Amniotic epithelial cell (primary cell): ENCODE data around the gene RSRC1.
"Not testable (repeated sequence)": the region's sequence is repeated elsewhere in the genome, so short reads cannot be mapped to it uniquely, and the experiment has no call there.

Experiments
- DNase-seq: peaks from one replicate; pipeline ENCODE4 v3.0.0-alpha.2; 2010; ENCODE audit warnings: low read depth

RSRC1 gene

DNA sequence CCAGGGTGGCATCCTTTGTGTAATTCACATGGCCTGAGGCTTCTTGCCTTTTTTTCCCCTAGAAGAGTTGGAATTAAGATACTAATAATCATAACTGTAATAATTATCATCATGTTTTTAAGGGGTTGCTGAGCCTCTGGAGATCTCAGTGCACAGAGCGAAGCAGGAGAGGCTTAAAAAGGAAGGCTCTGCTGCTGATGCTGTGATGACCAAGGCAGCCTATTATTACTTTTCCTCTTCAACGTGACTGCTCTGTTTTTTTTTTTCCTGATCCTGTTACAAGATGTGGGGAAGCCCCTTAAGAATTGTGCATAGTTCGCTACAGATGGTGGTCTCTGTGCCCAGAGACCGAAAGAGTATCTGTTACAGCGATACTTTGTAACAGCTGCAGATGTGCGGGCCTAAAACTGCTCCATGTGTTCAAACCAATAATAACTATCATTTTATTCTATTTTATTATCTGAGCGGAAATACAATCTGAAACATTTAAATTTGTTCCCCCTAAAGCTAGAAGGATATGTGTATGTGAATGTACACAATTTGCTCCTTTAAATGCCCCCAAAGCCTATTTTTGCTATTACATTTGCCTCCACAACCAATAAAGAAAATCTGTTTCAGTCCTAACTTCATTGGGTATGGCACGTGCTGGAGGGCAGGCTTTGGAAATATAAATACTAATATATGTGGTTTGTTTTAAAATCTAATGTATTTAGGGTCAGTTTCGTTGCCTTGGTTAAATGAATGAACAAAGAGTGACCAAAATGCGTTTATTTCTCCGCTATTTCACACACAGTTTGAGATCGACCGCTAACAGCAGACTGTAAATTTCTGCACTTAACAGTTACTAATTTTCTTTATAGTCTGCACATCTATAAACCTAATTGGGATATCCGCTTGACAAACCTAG is 8.3 kb upstream of the RSRC1 start:
- DNase-seq, result no peak

DNA sequence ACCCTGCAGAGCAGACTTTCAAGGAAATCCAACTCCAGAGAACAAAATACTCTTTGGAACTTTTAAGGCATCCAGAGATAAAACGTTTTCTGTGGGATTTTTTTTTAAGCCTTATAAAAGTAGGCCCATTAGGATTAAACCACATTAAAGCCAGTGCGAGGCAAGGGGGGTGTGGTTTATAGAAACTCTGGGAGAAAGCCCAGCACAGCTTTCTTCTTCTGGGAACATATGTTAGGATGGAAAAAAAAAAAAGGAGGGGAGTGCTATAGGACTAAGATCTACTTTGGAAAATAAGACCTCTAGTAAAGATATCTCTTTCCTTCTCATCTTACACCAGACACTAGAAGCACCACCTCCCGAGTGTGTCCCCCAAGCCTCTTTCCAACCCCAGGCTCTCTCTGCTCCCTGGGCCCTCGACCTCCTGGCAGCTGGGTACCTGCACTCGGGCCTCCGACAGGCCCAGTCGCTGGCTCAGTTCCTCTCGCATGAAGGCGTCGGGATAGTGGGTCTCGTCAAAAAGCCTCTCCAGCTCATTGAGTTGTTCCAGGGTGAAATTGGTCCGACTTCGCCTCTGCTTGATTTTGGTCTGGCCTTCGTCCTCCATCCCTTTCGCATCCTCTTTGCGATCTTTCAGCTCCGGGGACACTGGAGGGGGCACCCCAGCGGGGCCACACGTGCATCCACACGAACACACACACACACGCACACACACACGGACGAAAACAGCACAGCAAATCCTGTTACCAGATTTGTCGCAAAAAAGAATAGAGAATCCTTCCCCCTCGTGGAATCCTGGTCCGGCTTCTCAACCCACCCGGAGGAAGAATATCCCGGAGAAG is 7.4 kb upstream of the RSRC1 start:
- DNase-seq, result no peak

DNA sequence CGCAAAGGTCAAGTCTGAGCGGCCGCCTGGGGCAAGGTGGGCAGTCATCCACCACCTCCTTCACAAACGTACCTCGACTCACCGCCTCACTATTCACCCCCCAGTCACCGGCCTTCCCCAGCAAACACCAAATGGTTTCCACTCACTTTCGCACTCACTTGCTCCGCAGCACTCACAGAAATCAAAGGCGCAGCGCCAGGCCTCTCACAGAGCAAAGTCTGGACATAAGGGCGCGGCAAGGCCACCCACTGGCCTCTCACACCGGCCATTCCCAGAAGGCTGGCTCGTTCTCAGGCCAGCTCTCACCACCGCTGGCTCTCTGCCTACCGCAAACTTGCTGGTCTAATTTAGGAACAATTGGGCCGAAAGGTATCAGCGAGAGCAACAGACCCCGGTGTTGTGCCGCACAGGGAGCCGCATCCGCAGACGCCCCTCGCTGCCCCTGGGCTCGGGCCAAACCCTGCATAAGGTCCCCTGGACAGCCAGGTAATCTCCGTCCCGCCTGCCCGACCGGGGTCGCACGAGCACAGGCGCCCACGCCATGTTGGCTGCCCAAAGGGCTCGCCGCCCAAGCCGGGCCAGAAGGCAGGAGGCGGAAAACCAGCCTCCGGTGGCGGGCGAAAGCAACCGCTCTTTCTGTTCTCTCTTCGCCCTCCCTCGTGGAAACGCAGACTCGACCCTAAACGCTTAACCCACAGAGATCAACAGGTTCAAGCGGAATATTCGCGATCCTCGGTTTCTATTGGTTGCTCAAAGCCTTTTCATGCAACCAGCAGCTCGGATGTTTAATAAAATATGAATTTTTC is 6.6 kb upstream of the RSRC1 start:
- DNase-seq, result no peak

GRCh38 chr3:158103887-158104327 is 6.0 kb upstream of the RSRC1 start:
- DNase-seq, result no peak

DNA sequence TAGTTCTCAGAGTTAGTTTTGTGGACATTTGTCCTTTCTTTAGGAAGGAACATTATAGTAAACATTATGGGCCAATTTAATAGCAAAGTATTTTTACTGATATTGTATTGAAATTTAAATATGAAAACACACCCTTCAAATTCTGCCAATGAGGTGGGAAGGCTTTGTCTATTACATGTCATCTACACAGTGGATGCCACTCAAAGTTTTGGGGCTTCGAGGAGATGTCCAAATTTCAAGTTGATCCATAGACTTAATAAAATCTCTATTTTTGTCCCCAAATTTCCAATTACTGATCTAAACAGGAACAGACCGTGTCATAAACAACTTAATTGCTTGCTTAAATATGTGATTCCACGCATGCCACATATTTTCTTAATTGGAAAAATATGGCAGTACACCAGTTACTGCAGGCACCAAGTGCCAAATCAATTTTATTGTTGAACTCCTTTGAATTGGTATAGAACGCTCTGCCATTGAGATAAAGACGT is 5.4 kb upstream of the RSRC1 start:
- DNase-seq, result no peak

DNA sequence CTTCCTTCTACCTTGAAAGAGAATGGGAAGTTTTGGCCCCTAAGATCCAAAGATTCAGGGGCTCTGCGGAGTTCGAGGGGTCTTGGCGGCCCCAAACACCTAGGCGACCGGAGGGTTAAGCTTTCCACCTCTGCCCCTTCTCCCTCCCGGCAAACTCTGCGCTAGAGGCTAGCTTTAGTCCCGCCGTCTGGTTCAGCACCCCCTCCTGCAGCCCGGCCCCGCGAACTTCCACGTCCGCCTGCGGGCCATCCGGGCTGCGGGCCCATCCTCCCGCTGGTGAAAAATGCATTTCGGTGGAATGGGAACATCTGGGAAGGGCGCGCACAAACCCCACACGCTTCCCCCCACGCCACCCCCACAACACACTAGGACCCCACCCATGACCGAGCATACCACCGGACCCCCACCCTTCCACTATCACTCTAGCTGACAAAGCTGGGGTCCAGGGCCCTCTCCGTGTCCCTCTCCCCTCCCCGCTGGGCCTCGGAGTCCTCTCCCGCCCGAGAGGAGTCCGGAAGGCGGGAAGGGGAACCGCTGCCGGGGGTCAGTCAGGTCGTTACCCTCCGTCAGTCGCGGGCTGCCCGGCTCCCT is 4.7 kb upstream of the RSRC1 start:
- no peak for DNase-seq

- peak; percentile 33 for DNase-seq
These were observed 4.1 kb upstream of the RSRC1 start for GRCh38 chr3:158105710-158106253.

- DNase-seq, result no peak
These were observed 3.0 kb upstream of the RSRC1 start for GRCh38 chr3:158106766-158107471.

GRCh38 chr3:158107605-158108444 is 2.1 kb upstream of the RSRC1 start:
- no peak for DNase-seq

DNA sequence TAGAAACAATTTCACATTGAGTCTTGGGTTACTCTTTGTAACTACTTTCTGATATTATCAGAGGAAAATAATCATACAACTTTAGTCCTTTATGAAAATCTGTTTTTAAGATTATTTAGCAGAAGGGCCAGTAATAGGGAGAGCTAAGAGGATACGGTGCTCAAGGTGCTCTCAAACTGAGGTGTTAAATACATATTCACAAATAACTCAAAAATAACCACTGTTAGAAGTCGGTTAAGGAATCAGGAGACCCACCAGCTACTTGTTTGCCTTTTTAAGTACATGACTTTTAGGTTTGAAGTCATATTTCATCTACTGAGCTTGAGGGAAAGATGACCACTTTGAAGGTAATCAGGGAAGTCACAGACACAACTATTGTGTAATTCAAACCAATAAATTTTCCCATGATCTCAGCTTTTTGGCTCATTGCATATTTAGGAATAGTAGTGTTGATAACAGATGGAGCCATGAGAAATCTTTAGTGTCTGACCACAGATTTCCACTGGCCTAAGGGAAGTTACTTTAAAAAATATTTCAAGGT is 1.4 kb upstream of the RSRC1 start:
- no peak for DNase-seq

GRCh38 chr3:158109295-158109803 is 540 bp upstream of the RSRC1 start:
- DNase-seq, result no peak

GRCh38 chr3:158110658-158111018 is 749 bp downstream of the RSRC1 start:
- no peak for DNase-seq

DNA sequence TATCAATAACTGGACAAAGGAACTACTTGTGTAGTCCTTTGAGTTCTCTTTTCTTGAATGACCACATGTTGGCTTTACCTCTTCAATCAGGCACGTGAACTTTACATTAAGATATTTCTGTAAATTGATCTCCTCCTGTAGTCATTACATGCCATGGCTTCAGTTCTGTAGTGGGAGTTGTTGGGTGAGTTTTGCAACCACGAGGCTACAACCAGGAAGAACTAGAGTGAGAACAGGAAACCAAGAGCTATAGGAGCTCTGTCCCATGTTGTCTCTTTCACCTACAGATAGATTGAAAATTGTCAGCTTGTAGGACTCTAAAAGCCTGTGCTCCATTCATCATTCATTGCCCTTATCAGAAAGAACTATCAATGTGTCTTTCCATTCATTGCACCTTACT is 2.0 kb downstream of the RSRC1 start:
- no peak for DNase-seq

DNA sequence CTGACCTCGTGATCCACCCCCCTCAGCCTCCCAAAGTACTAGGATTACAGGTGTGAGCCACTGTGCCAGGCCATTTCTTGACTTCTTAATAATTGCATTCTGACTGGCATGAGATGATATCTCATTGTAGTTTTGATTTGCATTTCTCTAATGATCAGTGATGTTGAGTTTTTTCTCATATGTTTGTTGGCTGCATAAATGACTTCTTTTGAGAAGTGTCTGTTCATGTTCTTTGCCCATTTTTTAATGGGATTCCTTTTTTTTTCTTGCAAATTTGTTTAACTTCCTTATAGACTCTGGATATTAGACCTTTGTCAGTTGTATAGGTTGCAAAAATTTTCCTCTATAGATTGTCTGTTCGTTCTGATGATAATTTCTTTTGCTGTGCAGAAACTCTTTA is 3.7 kb downstream of the RSRC1 start:
- DNase-seq, result not testable (repeated sequence)

GRCh38 chr3:158120330-158120729 is 10.4 kb downstream of the RSRC1 start:
- DNase-seq, result no peak

DNA sequence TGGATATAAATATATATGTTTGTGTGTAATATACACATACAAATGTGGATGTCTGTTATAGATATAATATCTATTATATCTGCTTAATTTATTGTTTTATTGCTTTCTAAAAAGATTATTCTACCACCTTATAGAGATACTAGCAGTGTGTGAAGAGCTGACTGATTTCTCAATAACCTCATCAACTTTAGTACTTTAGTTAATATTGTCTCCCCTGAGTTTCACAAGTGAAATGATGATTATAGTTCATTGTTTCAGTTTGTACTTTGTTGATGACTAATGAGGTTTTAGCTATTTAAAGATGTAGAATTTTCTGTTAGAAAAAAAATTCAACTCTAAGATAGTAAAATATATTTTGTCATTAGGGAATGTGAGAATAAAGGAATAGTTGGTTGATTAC is 11.4 kb downstream of the RSRC1 start:
- no peak for DNase-seq

- not testable (repeated sequence) for DNase-seq
These were observed 12.8 kb downstream of the RSRC1 start for GRCh38 chr3:158122721-158123120.

DNA sequence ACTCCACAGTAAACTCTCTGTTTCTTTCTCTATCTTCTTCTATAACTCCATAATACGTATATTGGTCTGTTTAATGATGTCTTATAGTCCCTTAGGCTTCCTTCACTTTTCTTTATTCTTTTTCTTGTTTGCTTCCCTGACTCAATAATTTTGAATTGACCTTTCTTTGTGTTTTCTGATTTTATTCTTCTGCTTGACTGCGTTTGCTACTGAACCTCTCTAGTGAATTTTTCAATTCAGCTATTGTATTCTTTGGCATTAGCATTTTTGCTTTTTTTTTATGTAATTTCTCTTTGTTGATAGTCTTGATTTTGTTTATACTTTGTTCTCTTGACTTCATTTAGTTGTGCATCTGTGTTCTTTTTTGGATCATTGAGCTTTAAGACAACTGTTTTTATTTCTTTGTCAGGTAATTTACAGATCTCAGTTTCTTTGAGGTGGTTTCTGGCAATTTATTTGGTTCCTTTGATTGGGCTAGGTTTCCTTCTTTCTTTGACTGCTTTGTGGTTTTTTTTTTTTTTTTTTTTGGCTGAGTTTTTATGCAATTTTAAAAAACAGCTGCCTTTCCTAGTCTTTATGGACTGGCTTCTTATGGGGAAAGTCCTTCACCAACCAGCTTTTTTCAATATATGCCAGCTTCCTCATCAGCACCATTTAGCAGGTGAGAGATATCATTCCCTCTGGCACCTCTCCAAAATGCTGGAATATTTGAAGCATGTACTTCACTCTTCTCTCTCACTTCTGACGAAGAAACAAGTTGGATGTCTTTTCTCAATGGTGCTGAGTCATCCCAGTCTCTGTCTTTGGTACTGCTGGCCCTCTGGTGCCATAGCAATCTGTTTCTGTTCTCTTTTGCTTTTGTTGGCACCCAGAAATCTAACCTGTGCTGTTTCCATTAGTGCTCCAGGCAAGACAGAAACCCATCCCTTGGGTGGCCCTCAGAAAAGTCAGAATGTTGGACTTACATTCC is 17.6 kb downstream of the RSRC1 start:
- DNase-seq, result peak; percentile 54
